Sigmoid colon (tissue), 7 donors: ENCODE data around the gene ACOT7. TPM values are rescaled to one million over a fixed set of nuclear protein-coding genes. Genes with fewer than 3 reads are reported as not detected.

ENCODE experiments used
- DNase-seq: peaks from one replicate; pipeline ENCODE4 v3.0.0-alpha.2; 2019
- H3K27ac ChIP-seq, 4 donors: fragments of 200-600 bp; sonication (generic); one replicate each; pipeline ENCODE4 v1.5.1; 2016 to 2019; ENCODE audit warnings: mild to moderate bottlenecking in 1 of 4
- H3K27me3 ChIP-seq, 3 donors: fragments of 200-600 bp; sonication (generic); one replicate each; pipeline ENCODE4 v1.5.1; 2019; ENCODE audit warnings: mild to moderate bottlenecking in 1 of 3
- H3K36me3 ChIP-seq, 4 donors: fragments of 200-600 bp; sonication (generic); one replicate each; pipeline ENCODE4 v1.5.1; 2016 to 2019
- H3K4me1 ChIP-seq, 4 donors: fragments of 200-600 bp; sonication (generic); one replicate each; pipeline ENCODE4 v1.5.1; 2017 to 2019
- H3K4me3 ChIP-seq, 4 donors: fragments of 200-600 bp; sonication (generic); one replicate each; pipeline ENCODE4 v1.5.1; 2017 to 2019; ENCODE audit warnings: mild to moderate bottlenecking in 2 of 4, moderate library complexity in 1 of 4
- H3K9me3 ChIP-seq, 4 donors: fragments of 200-600 bp in 3 of 4; sonication (generic) in 3 of 4; one replicate each; pipeline versions ENCODE4 v1.5.1 to v1.6.1; 2013 to 2019
- EP300 ChIP-seq, 4 donors: sonication (generic); formaldehyde crosslinking; IDR thresholded peaks; one replicate each; pipeline ENCODE4 v1.6.1; 2017; ENCODE audit warnings: antibody characterized with exemption in 4 of 4
- POLR2A ChIP-seq, 2 donors: fragments of 450-650 bp; IDR thresholded peaks; one replicate each; pipeline ENCODE4 v1.6.1; 2016; ENCODE audit warnings: antibody characterized with exemption in 2 of 2, mild to moderate bottlenecking in 2 of 2, moderate library complexity in 2 of 2
- POLR2AphosphoS5 ChIP-seq, 4 donors: sonication (generic); formaldehyde crosslinking; IDR thresholded peaks; one replicate each; pipeline ENCODE4 v1.6.1; 2017; ENCODE audit warnings: antibody characterized with exemption in 4 of 4
- WGBS, 2 donors: extraction: QIAGEN DNeasy Blood & Tissue Kit; methylation state at CpG; one replicate each; pipeline ENCODE4 v1.1.7; 2013; 5-methylcytosine and 5-hydroxymethylcytosine counted together
- intact Hi-C: fragments of 100-400 bp; cut with DNase I; formaldehyde crosslinking; loops from one replicate; pipeline ENCODE4 v1.15.1; 2023
- polyA plus RNA-seq, 3 donors: library from polyadenylated mRNA; stranded (reverse); fragments of 200-250 nt; gene quantifications; one replicate each; pipeline ENCODE4 v1.2.3, GENCODE V29; 2013
- total RNA-seq, 4 donors: library from RNA; depleted of rRNA; stranded (reverse); fragments of >200 nt; gene quantifications; one replicate each; pipeline ENCODE4 v1.1.0, GENCODE V29; 2016
- TF ChIP-seq, protein P1 (sequence below), 4 experiments: fragments of 450-650 bp in 3 of 4; fragments of 200-600 bp in 1 of 4; IDR thresholded peaks; one replicate each; pipeline ENCODE4 v1.5.1; 2016 to 2019; ENCODE audit warnings: antibody characterized with exemption in 4 of 4, mild to moderate bottlenecking in 3 of 4, moderate library complexity in 2 of 4
- donor health status: healthy with polysubstance abuse.
- donor health status: Bipolar disorder and iron deficiency.
- donor health status: healthy.

Gene ACOT7
- total and polyA plus RNA-seq, 7 donors: 17.9 to 81.0 (median 26.5) TPM

DNA sequence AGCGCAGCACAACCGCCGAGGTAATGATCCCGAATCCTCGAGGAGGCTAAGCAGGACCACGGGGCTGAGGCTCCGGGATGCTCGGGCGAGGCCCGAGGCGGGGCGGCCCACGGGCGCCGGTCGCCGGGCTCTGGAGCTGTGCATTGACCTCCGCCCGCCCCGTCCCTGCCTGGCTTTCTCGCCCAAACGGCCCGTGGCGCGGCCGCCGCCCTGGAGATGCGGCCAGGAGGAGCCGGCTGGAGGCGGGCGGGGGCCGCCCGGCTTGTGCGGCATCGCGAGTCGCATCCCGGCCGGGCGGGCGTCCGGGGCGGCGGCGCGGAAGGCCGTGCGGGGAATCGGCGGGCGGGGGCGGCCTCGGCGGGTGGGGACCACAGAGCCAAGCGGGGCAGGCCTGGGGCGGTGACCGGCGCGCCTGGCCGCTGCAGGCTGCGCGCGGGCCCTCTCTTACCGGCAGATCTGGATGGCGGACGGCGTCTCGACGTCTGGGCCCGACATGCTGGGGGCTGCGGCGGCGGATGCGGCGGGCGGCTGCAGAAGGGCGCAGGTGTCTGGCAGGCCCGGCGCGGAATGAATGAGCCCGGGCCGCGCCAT is 663 bp downstream of the ACOT7 start:
- Histone ChIP-seq H3K4me1 (peaks cover 0 to 16% (median 15%) of the 10 kb centered on the region in 4 donors), H3K9me3 (no peaks in the 10 kb centered on the region), H3K27me3 (no peaks in the 10 kb centered on the region), H3K27ac (peak overlapping the region; percentile 94 to 98 (median 98)), H3K4me3 (peak overlapping the region in 3 of 4 donors; percentile 62 to 67 (median 66)), H3K36me3 (no peaks in the 10 kb centered on the region)
- no peak for TF ChIP-seq EP300 (IDR thresholded peaks at IDR 0.05)
- no peak for TF ChIP-seq POLR2AphosphoS5 (IDR thresholded peaks at IDR 0.05)
- no peak for TF ChIP-seq POLR2A (IDR thresholded peaks at IDR 0.05)
- TF ChIP-seq, protein P1, sequence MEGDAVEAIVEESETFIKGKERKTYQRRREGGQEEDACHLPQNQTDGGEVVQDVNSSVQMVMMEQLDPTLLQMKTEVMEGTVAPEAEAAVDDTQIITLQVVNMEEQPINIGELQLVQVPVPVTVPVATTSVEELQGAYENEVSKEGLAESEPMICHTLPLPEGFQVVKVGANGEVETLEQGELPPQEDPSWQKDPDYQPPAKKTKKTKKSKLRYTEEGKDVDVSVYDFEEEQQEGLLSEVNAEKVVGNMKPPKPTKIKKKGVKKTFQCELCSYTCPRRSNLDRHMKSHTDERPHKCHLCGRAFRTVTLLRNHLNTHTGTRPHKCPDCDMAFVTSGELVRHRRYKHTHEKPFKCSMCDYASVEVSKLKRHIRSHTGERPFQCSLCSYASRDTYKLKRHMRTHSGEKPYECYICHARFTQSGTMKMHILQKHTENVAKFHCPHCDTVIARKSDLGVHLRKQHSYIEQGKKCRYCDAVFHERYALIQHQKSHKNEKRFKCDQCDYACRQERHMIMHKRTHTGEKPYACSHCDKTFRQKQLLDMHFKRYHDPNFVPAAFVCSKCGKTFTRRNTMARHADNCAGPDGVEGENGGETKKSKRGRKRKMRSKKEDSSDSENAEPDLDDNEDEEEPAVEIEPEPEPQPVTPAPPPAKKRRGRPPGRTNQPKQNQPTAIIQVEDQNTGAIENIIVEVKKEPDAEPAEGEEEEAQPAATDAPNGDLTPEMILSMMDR (IDR thresholded peaks at IDR 0.05): no peak
- intact Hi-C loops: loop anchor here (10.0 kb wide), 1 partner anchor 232 kb away; the partner anchor contains the start of gene THAP3
- DNase-seq: no peak
- WGBS, 2 donors: 0 to 1% methylated on average over 83 of the region's 83 CpGs

DNA sequence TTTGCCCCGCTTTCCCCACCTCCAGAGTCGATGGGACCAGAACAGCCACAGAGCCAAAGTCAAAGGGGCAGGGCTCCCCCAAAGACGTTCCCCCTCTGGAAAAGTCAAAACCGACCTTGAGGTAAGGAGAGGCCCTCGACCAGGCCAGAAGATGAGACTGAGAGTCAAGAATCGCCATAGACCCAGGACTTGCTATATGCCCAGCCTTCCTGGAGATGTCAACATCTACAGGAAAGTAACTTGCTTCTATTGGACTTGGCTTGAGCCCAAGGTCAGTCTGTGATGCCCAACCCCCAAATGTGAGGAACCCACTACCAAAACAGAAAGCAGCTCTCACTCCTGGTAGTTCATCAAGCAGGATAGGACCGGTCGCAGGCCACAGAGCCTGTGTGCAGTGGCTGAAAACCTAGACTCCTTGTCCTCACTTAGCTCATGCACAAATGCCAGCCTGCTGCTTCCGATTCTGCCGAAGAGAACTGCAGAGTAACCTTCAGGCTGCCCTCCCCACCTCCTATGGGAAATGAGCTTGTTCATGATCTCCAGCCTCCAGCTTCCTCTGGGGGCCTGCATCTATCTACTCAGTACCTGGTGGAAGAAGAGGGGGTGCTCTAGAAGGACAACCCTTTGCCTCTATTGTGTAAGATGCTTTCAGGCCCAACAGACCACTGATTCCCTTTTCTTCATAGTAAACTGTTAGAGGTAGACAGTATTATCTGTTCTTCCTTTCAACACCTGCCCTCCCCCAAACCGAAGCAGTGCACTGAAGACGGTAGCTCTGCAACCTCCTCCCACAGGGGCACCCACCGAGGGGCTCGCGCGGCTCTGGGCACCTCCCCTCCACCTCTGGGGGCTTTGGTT is 1.4 kb downstream of the ACOT7 start:
- WGBS, 2 donors: 21 to 41% methylated on average over 16 of the region's 16 CpGs
- no peak for DNase-seq

DNA sequence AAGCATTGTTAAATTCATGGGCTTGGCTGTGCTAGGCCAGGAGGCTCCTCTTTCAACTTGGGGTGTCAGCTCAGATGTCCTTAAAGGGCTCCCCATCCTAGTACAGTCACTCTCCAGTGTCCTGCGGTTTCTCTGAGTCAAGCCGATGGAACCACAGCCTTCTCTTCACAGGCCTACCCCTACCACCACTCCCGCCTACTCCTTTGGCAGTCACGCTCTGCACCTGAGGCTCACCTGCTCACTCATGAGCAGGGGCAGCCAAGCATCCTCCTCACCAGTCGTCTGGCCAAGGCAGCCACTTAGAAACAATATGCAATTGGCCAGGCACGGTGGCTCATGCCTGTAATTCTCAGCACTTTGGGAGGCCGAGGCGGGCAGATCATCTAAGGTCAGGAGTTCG is 3.6 kb downstream of the ACOT7 start:
- WGBS, 2 donors: 88 to 95% methylated on average over 9 of the region's 9 CpGs
- Histone ChIP-seq H3K27me3 (no peaks in the 10 kb centered on the region), H3K36me3 (no peaks in the 10 kb centered on the region), H3K4me3 (no peak overlapping the region), H3K27ac (no peak overlapping the region), H3K9me3 (no peaks in the 10 kb centered on the region), H3K4me1 (peaks cover 0 to 34% (median 27%) of the 10 kb centered on the region in 4 donors)
- DNase-seq: no peak
- intact Hi-C loops: loop anchor here (10.0 kb wide), 1 partner anchor 235 kb away; the partner anchor contains the start of gene THAP3
- TF ChIP-seq, protein P1 (IDR thresholded peaks at IDR 0.05): no peak
- no peak for TF ChIP-seq EP300 (IDR thresholded peaks at IDR 0.05)
- no peak for TF ChIP-seq POLR2AphosphoS5 (IDR thresholded peaks at IDR 0.05)
- TF ChIP-seq POLR2A (IDR thresholded peaks at IDR 0.05): no peak

More for the DNA sequence above, 1.4 kb downstream of the ACOT7 start:
- Histone ChIP-seq H3K9me3 (no peaks in the 10 kb centered on the region), H3K27me3 (no peaks in the 10 kb centered on the region), H3K4me3 (peak overlapping the region in 3 of 4 donors; percentile 62 to 67 (median 66)), H3K4me1 (peaks cover 0 to 16% (median 15%) of the 10 kb centered on the region in 4 donors), H3K36me3 (no peaks in the 10 kb centered on the region), H3K27ac (peak overlapping the region; percentile 94 to 98 (median 98))
- TF ChIP-seq EP300 (IDR thresholded peaks at IDR 0.05) (no peak), POLR2AphosphoS5 (IDR thresholded peaks at IDR 0.05) (no peak), POLR2A (IDR thresholded peaks at IDR 0.05) (no peak)
- TF ChIP-seq, protein P1 (IDR thresholded peaks at IDR 0.05): no peak
- intact Hi-C loops: loop anchor here (10.0 kb wide), 1 partner anchor 233 kb away; the partner anchor contains the start of gene THAP3

DNA sequence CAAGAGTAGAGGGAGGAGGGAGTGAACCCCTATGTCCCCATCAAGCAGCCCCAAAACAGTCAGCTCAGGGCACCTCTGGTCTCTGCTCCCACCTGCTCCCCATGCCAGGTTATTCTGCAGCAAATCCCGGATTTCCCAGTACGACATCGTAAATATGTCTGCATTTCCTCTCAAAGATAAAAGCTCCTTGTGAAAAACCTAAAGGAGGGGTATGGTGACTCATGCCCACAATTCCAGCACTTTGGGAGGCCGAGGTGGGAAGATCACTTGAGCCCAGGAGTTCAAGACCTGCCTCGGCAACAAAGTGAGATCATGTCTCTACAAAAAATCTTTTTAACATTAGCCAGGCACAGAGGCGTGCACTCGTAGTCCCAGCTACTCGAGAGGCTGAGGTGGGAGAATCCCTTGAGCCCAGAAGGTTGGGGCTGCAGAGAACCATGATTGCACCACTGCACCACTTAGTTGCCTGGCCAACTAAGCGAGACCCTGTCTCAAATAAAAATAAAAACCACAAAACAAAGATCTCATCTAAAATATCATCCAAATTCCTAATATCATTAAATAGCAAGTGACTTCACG is 7.1 kb downstream of the ACOT7 start:
- Histone ChIP-seq H3K27me3 (no peaks in the 10 kb centered on the region), H3K36me3 (no peaks in the 10 kb centered on the region), H3K9me3 (no peaks in the 10 kb centered on the region), H3K4me3 (no peak overlapping the region), H3K4me1 (peaks cover 0 to 30% (median 17%) of the 10 kb centered on the region in 4 donors), H3K27ac (peak overlapping the region in 3 of 4 donors; percentile 83 to 93 (median 87))
- TF ChIP-seq EP300 (IDR thresholded peaks at IDR 0.05) (no peak), POLR2A (IDR thresholded peaks at IDR 0.05) (no peak), POLR2AphosphoS5 (IDR thresholded peaks at IDR 0.05) (no peak)
- TF ChIP-seq, protein P1 (IDR thresholded peaks at IDR 0.05): no peak
- intact Hi-C loops: no loop called here
- WGBS, 2 donors: 57 to 78% methylated on average over 10 of the region's 10 CpGs
- no peak for DNase-seq
